AG04450 (cell line): ENCODE data around the gene WDR7. TPM values are rescaled to one million over a fixed set of nuclear protein-coding genes. Genes with fewer than 3 reads are reported as not detected.

ENCODE experiments used
- CTCF ChIA-PET: fragments of 300-600, 350-600 bp; formaldehyde crosslinking; extraction: SDS; loops from one replicate; lab custom pipeline; 2022; ENCODE audit warnings: antibody characterized with exemption, inconsistent platforms; lab: Charles Lee
- POLR2A ChIA-PET: fragments of 350-600 bp; formaldehyde crosslinking; extraction: SDS; loops from one replicate; lab custom pipeline; 2021; ENCODE audit warnings: antibody characterized with exemption, inconsistent platforms; lab: Yijun Ruan, JAX
- DNase-seq: peaks from one replicate; pipeline ENCODE4 v3.0.0-alpha.2; 2011; ENCODE audit warnings: low read depth, low spot score
- H3K27ac ChIP-seq: one replicate; pipeline ENCODE4 v1.5.1; 2012; ENCODE audit warnings: low read depth, low read length, control low read depth
- H3K27me3 ChIP-seq: one replicate; pipeline ENCODE4 v1.6.0; 2012; ENCODE audit warnings: low read length; ENCODE audit not compliant: control insufficient read depth, insufficient read depth
- H3K4me3 ChIP-seq: 2 replicates; pipeline ENCODE4 v1.5.1; 2011; ENCODE audit warnings: mild to moderate bottlenecking, low read depth, low read length, control low read depth
- H3K9me3 ChIP-seq: 2 replicates; pipeline ENCODE4 v1.5.1; 2012; ENCODE audit warnings: low read length; ENCODE audit not compliant: control insufficient read depth, insufficient read depth
- CTCF ChIP-seq: IDR thresholded peaks from 2 replicates; pipeline ENCODE4 v1.5.1; 2011; ENCODE audit warnings: low read depth, low read length, control low read depth, inconsistent platforms
- polyA plus RNA-seq: library from polyadenylated mRNA; depleted of rRNA; stranded (reverse); fragments of >200 nt; gene quantifications from 2 replicates; pipeline ENCODE4 v1.2.3, GENCODE V29; 2011

Gene WDR7
- polyA plus RNA-seq, 1 experiment, result 8.1 TPM

- Histone ChIP-seq H3K27me3 (no peaks in the 10 kb centered on the region), H3K4me3 (no peak overlapping the region), H3K9me3 (no peaks in the 10 kb centered on the region), H3K27ac (no peak overlapping the region)
- TF ChIP-seq CTCF, result no peak
- ChIA-PET CTCF (no interaction called here), POLR2A (no interaction called here)
- DNase-seq, result no peak
Measured at GRCh38 chr18:56900195-56901094, 249.3 kb downstream of the WDR7 start.

- Histone ChIP-seq H3K27me3 (no peaks in the 10 kb centered on the region), H3K27ac (no peak overlapping the region), H3K9me3 (no peaks in the 10 kb centered on the region), H3K4me3 (no peak overlapping the region)
- no peak for TF ChIP-seq CTCF
- ChIA-PET POLR2A (no interaction called here), CTCF (interaction anchor here (0.6 kb wide), 1 partner anchor 282 kb away, joined by 10 read pairs; no protein-coding TSS in a partner anchor)
- no peak for DNase-seq
Measured at GRCh38 chr18:56901919-56902318, 250.8 kb downstream of the WDR7 start.

GRCh38 chr18:56902653-56903052, 251.5 kb downstream of the WDR7 start:
- Histone ChIP-seq H3K27ac (no peak overlapping the region), H3K9me3 (no peaks in the 10 kb centered on the region), H3K27me3 (no peaks in the 10 kb centered on the region), H3K4me3 (no peak overlapping the region)
- ChIA-PET POLR2A (no interaction called here), CTCF (no interaction called here)
- no peak for DNase-seq
- TF ChIP-seq CTCF, result no peak

GRCh38 chr18:56903686-56904085, 252.5 kb downstream of the WDR7 start:
- Histone ChIP-seq H3K4me3 (no peak overlapping the region), H3K27ac (no peak overlapping the region), H3K27me3 (no peaks in the 10 kb centered on the region), H3K9me3 (no peaks in the 10 kb centered on the region)
- ChIA-PET CTCF (interaction anchor here (1.7 kb wide), 1 partner anchor 35 kb away, joined by 4 read pairs; no protein-coding TSS in a partner anchor), POLR2A (interaction anchor here (0.8 kb wide), 1 partner anchor 12 kb away, joined by 4 read pairs; no protein-coding TSS in a partner anchor)
- no peak for DNase-seq
- TF ChIP-seq CTCF, result no peak

- ChIA-PET CTCF (no interaction called here), POLR2A (no interaction called here)
- Histone ChIP-seq H3K27ac (no peak overlapping the region), H3K27me3 (no peaks in the 10 kb centered on the region), H3K4me3 (no peak overlapping the region), H3K9me3 (no peaks in the 10 kb centered on the region)
- no peak for TF ChIP-seq CTCF
- DNase-seq, result no peak
Measured at GRCh38 chr18:56907771-56908170, 256.6 kb downstream of the WDR7 start.
